Body of pancreas (tissue), 4 donors: ENCODE data around the gene ALPK1. TPM values are rescaled to one million over a fixed set of nuclear protein-coding genes. Genes with fewer than 3 reads are reported as not detected.

ENCODE experiments used
- ATAC-seq: fragments of 150-250 bp; one replicate; pipeline ENCODE4 v1.9.1; 2016
- DNase-seq, 4 donors: peaks; one replicate each; pipeline ENCODE4 v3.0.0-alpha.2; 2019
- H3K27ac ChIP-seq, 4 donors: fragments of 200-600 bp; sonication (generic); 1 replicate in 3 of 4; 2 replicates in 1 of 4; pipeline versions ENCODE4 v1.5.1 to v1.6.1; 2016 to 2019; ENCODE audit warnings: mild to moderate bottlenecking in 1 of 4, mixed read lengths in 1 of 4, moderate library complexity in 1 of 4
- H3K27me3 ChIP-seq, 2 donors: fragments of 200-600 bp; sonication (generic); one replicate each; pipeline ENCODE4 v1.6.0; 2016; ENCODE audit warnings: mild to moderate bottlenecking in 1 of 2
- H3K36me3 ChIP-seq, 2 donors: fragments of 200-600 bp; sonication (generic); replicated peaks in 1 of 2; 2 replicates each; pipeline ENCODE4 v1.5.1; 2016; ENCODE audit warnings: low read depth in 2 of 2; ENCODE audit not compliant: insufficient read depth in 1 of 2
- H3K4me1 ChIP-seq: fragments of 200-600 bp; sonication (generic); one replicate; pipeline ENCODE4 v1.6.0; 2016
- H3K4me3 ChIP-seq, 2 donors: fragments of 200-600 bp; sonication (generic); 1 replicate in 1 of 2; 2 replicates in 1 of 2; pipeline ENCODE4 v1.5.1; 2016 to 2019
- H3K9me3 ChIP-seq, 3 donors: fragments of 200-600 bp; sonication (generic); 1 replicate in 2 of 3; 2 replicates in 1 of 3; pipeline ENCODE4 v1.5.1; 2016
- CTCF ChIP-seq, 7 experiments: fragments of 450-650 bp in 4 of 7; fragments of 200-600 bp in 3 of 7; sonication (generic) in 3 of 7; IDR thresholded peaks; one replicate each; pipeline ENCODE4 v1.5.1; 2016 to 2019; ENCODE audit warnings: antibody characterized with exemption in 7 of 7
- POLR2A ChIP-seq, 3 donors: fragments of 450-650 bp; IDR thresholded peaks; one replicate each; pipeline ENCODE4 v1.6.1; 2016; ENCODE audit warnings: antibody characterized with exemption in 3 of 3, mild to moderate bottlenecking in 2 of 3
- WGBS, 2 donors: methylation state at CpG; one replicate each; pipeline ENCODE4 v1.1.5; 2017; 5-methylcytosine and 5-hydroxymethylcytosine counted together
- intact Hi-C: fragments of 100-400 bp; cut with DNase I; formaldehyde crosslinking; loops from one replicate; pipeline ENCODE4 v1.15.1; 2023
- total RNA-seq, 2 donors: library from RNA; depleted of rRNA; stranded (reverse); fragments of >200 nt; gene quantifications; one replicate each; pipeline ENCODE4 v1.1.0, GENCODE V29; 2016

ALPK1 gene
- total RNA-seq, 2 donors from 2014 or later, result 14.8 to 26.7 TPM

GRCh38 chr4:112288455-112288854, 8.7 kb upstream of the ALPK1 start:
- intact Hi-C loops, result no loop called here
- Histone ChIP-seq H3K27ac (no peak overlapping the region), H3K4me1 (peaks cover 15% of the 10 kb centered on the region), H3K27me3 (no peaks in the 10 kb centered on the region), H3K4me3 (no peak overlapping the region), H3K36me3 (no peaks in the 10 kb centered on the region), H3K9me3 (no peaks in the 10 kb centered on the region)
- DNase-seq (no peak), ATAC-seq (no peak)
- TF ChIP-seq POLR2A (IDR thresholded peaks at IDR 0.05), result no peak
- no peak for TF ChIP-seq CTCF (IDR thresholded peaks at IDR 0.05)
- WGBS, 2 donors, result 70 to 87% methylated on average over 3 of the region's 3 CpGs

- WGBS, 2 donors, result 79 to 85% methylated on average over 10 of the region's 10 CpGs
These were observed 7.5 kb upstream of the ALPK1 start for GRCh38 chr4:112289407-112290253.

GRCh38 chr4:112290341-112290740, 6.8 kb upstream of the ALPK1 start:
- DNase-seq, result no peak
- H3K27me3 ChIP-seq, result no peaks in the 10 kb centered on the region
- intact Hi-C loops, result no loop called here
- TF ChIP-seq CTCF (IDR thresholded peaks at IDR 0.05) (no peak), POLR2A (IDR thresholded peaks at IDR 0.05) (no peak)
- no peaks in the 10 kb centered on the region for H3K36me3 ChIP-seq
- no peak overlapping the region for H3K4me3 ChIP-seq
- no peak overlapping the region for H3K27ac ChIP-seq
- no peak for ATAC-seq
- WGBS, 2 donors, result 78 to 84% methylated on average over 3 of the region's 3 CpGs
- no peaks in the 10 kb centered on the region for H3K9me3 ChIP-seq
- H3K4me1 ChIP-seq, result peaks cover 8% of the 10 kb centered on the region

More at GRCh38 chr4:112289407-112290253, 7.5 kb upstream of the ALPK1 start:
- no peaks in the 10 kb centered on the region for H3K27me3 ChIP-seq
- no peak for TF ChIP-seq POLR2A (IDR thresholded peaks at IDR 0.05)
- no peak for TF ChIP-seq CTCF (IDR thresholded peaks at IDR 0.05)
- no peak overlapping the region for H3K4me3 ChIP-seq
- no peak for DNase-seq
- no peak for ATAC-seq
- H3K4me1 ChIP-seq, result peaks cover 8% of the 10 kb centered on the region
- intact Hi-C loops, result no loop called here
- no peak overlapping the region for H3K27ac ChIP-seq
- no peaks in the 10 kb centered on the region for H3K36me3 ChIP-seq
- H3K9me3 ChIP-seq, result no peaks in the 10 kb centered on the region

GRCh38 chr4:112299721-112300120, 2.6 kb downstream of the ALPK1 start:
- ATAC-seq (no peak), DNase-seq (no peak)
- Histone ChIP-seq H3K27ac (no peak overlapping the region), H3K4me1 (peaks cover 24% of the 10 kb centered on the region), H3K4me3 (no peak overlapping the region), H3K9me3 (no peaks in the 10 kb centered on the region), H3K36me3 (peaks cover 0 to 1% of the 10 kb centered on the region in 2 donors), H3K27me3 (no peaks in the 10 kb centered on the region)
- WGBS, 2 donors, result 68 to 70% methylated on average over 4 of the region's 4 CpGs
- intact Hi-C loops, result no loop called here
- no peak for TF ChIP-seq POLR2A (IDR thresholded peaks at IDR 0.05)
- TF ChIP-seq CTCF (IDR thresholded peaks at IDR 0.05), result no peak
